Pancreas (tissue), 10 donors: ENCODE data around the gene COL4A1. TPM values are rescaled to one million over a fixed set of nuclear protein-coding genes. Genes with fewer than 3 reads are reported as not detected.

Experiments
- ATAC-seq, 4 donors: fragments of 200-7000 bp; cut with Tn5 transposase; one replicate each; pipeline versions ENCODE4 v1.8.0 to v1.9.1; 2020; ENCODE audit warnings: mild to moderate bottlenecking in 4 of 4, moderate library complexity in 4 of 4
- DNase-seq, 6 donors: peaks; one replicate each; pipeline ENCODE4 v3.0.0-alpha.2; 2020
- FAIRE-seq: peaks from 2 replicates; lab custom pipeline; 2012; peaks lifted over from hg19 to GRCh38; lab: Jason Lieb, UNC
- H3K27ac ChIP-seq, 4 donors: fragments of 200-600 bp; sonication (generic); 1 replicate in 3 of 4; 2 replicates in 1 of 4; pipeline versions ENCODE4 v1.5.0 to v1.8.0; 2020
- H3K27me3 ChIP-seq, 4 donors: fragments of 200-600 bp; one replicate each; pipeline ENCODE4 v1.8.0; 2021
- H3K36me3 ChIP-seq, 3 donors: fragments of 200-600 bp; sonication (generic) in 1 of 3; one replicate each; pipeline versions ENCODE4 v1.5.0 to v1.8.0; 2020 to 2021
- H3K4me1 ChIP-seq, 3 donors: fragments of 200-600 bp; one replicate each; pipeline ENCODE4 v1.8.0; 2021
- H3K4me3 ChIP-seq, 4 donors: fragments of 200-600 bp; sonication (generic) in 2 of 4; one replicate each; pipeline versions ENCODE4 v1.5.0 to v1.8.0; 2020 to 2021
- H3K9me3 ChIP-seq, 4 donors: fragments of 200-600 bp; one replicate each; pipeline ENCODE4 v1.8.0; 2021
- CTCF ChIP-seq, 4 donors: fragments of 200-600 bp; sonication (generic) in 3 of 4; IDR thresholded peaks; one replicate each; pipeline versions ENCODE4 v1.5.0 to v1.8.0; 2021; ENCODE audit warnings: antibody characterized with exemption in 4 of 4
- WGBS, 2 donors: extraction: QIAGEN DNeasy Blood & Tissue Kit; methylation state at CpG; one replicate each; pipeline ENCODE4 v1.1.7; 2013; 5-methylcytosine and 5-hydroxymethylcytosine counted together
- intact Hi-C, 3 donors: fragments of 100-400 bp; cut with DNase I; formaldehyde crosslinking; loops; one replicate each; pipeline versions ENCODE4 v1.11.1 to v1.14.2; 2022
- polyA plus RNA-seq, 2 donors: library from polyadenylated mRNA; stranded (reverse); fragments of 200-250 nt; gene quantifications; one replicate each; pipeline ENCODE4 v1.2.3, GENCODE V29; 2013
- total RNA-seq, 6 donors: library from RNA; stranded (reverse); fragmentation: NEBNext Ultra II Directional in 4 of 6; extraction: Animal tissue kit (Norgen Biotek cat#: 25700) in 4 of 6; gene quantifications; one replicate each; pipeline versions ENCODE4 v1.2.1 to v1.2.4, GENCODE V29; 2021 to 2023
- donor health status: healthy with polysubstance abuse.
- donor health status: DM: no; HTN: no; CAD: no; lungs with moderate emphysema.
- donor health status: DM: no; HTN: no; CAD: no.
- donor health status: control.
- donor health status: control.
- donor health status: Bipolar disorder and iron deficiency.
- donor health status: DM: yes; HTN: yes; CAD: no.
- donor health status: DM: no; HTN: no; CAD: no.
- donor health status: DM: no; HTN: no; CAD: no.
- donor health status: DM: yes; HTN: yes; CAD: no.

Gene COL4A1
- total and polyA plus RNA-seq, 8 donors: 20.7 to 167 (median 35.6) TPM

GRCh38 chr13:110349239-110349638 is 42.3 kb upstream of the COL4A1 start:
- FAIRE-seq (no peak), ATAC-seq (no peak), DNase-seq (no peak)
- Histone ChIP-seq H3K27ac (no peak overlapping the region), H3K36me3 (no peaks in the 10 kb centered on the region), H3K27me3 (no peaks in the 10 kb centered on the region), H3K4me1 (no peaks in the 10 kb centered on the region), H3K9me3 (no peaks in the 10 kb centered on the region), H3K4me3 (no peak overlapping the region)
- intact Hi-C loops: no loop called here
- no peak for TF ChIP-seq CTCF (IDR thresholded peaks at IDR 0.05)
- WGBS, 2 donors: 69 to 89% methylated on average over 5 of the region's 5 CpGs

GRCh38 chr13:110348309-110349105 is 41.5 kb upstream of the COL4A1 start:
- Histone ChIP-seq H3K36me3 (no peaks in the 10 kb centered on the region), H3K4me3 (no peak overlapping the region), H3K27me3 (no peaks in the 10 kb centered on the region), H3K9me3 (no peaks in the 10 kb centered on the region), H3K27ac (no peak overlapping the region), H3K4me1 (no peaks in the 10 kb centered on the region)
- ATAC-seq (no peak), DNase-seq (no peak), FAIRE-seq (no peak)
- WGBS, 2 donors: 63 to 73% methylated on average over 8 of the region's 8 CpGs
- TF ChIP-seq CTCF (IDR thresholded peaks at IDR 0.05): no peak
- intact Hi-C loops: no loop called here

- Histone ChIP-seq H3K27ac (no peak overlapping the region), H3K4me1 (no peaks in the 10 kb centered on the region), H3K4me3 (no peak overlapping the region), H3K9me3 (no peaks in the 10 kb centered on the region), H3K36me3 (no peaks in the 10 kb centered on the region), H3K27me3 (no peaks in the 10 kb centered on the region)
- WGBS, 2 donors: 60 to 66% methylated on average over 18 of the region's 18 CpGs
- DNase-seq (no peak), FAIRE-seq (no peak), ATAC-seq (peak; percentile 31 to 57 (median 42))
- intact Hi-C loops: no loop called here
- no peak for TF ChIP-seq CTCF (IDR thresholded peaks at IDR 0.05)
These were observed 40.8 kb upstream of the COL4A1 start for GRCh38 chr13:110347535-110348308.

- H3K27me3 ChIP-seq: no peaks in the 10 kb centered on the region
- 73 to 84% methylated on average over 3 of the region's 3 CpGs for WGBS, 2 donors
- FAIRE-seq: no peak
- H3K4me1 ChIP-seq: peaks cover 0 to under 1% (median 0%) of the 10 kb centered on the region in 3 donors
- TF ChIP-seq CTCF (IDR thresholded peaks at IDR 0.05): no peak
- H3K9me3 ChIP-seq: no peaks in the 10 kb centered on the region
- intact Hi-C loops: no loop called here
- no peak for ATAC-seq
- DNase-seq: no peak
- no peak overlapping the region for H3K27ac ChIP-seq
- no peak overlapping the region for H3K4me3 ChIP-seq
- no peaks in the 10 kb centered on the region for H3K36me3 ChIP-seq
These were observed 40.1 kb upstream of the COL4A1 start for GRCh38 chr13:110347088-110347487.
